Fibroblast of pulmonary artery (primary cell): ENCODE data around the gene AHNAK2.
"Not testable (repeated sequence)": the region's sequence is repeated elsewhere in the genome, so short reads cannot be mapped to it uniquely, and the experiment has no call there.

Source experiments
- DNase-seq: peaks from one replicate; pipeline ENCODE4 v3.0.0-alpha.2; 2010; ENCODE audit warnings: low read depth
- H3K4me3 ChIP-seq: replicated peaks from 2 replicates; pipeline ENCODE4 v1.5.1; 2011; ENCODE audit warnings: low read depth, mild to moderate bottlenecking, control low read depth, low read length, moderate library complexity
- TF ChIP-seq, protein P1 (sequence below): IDR thresholded peaks from 2 replicates; pipeline ENCODE4 v1.5.1; 2011; ENCODE audit warnings: mild to moderate bottlenecking, control low read depth, low read length, inconsistent platforms; ENCODE audit errors: missing control alignments

Gene AHNAK2

DNA sequence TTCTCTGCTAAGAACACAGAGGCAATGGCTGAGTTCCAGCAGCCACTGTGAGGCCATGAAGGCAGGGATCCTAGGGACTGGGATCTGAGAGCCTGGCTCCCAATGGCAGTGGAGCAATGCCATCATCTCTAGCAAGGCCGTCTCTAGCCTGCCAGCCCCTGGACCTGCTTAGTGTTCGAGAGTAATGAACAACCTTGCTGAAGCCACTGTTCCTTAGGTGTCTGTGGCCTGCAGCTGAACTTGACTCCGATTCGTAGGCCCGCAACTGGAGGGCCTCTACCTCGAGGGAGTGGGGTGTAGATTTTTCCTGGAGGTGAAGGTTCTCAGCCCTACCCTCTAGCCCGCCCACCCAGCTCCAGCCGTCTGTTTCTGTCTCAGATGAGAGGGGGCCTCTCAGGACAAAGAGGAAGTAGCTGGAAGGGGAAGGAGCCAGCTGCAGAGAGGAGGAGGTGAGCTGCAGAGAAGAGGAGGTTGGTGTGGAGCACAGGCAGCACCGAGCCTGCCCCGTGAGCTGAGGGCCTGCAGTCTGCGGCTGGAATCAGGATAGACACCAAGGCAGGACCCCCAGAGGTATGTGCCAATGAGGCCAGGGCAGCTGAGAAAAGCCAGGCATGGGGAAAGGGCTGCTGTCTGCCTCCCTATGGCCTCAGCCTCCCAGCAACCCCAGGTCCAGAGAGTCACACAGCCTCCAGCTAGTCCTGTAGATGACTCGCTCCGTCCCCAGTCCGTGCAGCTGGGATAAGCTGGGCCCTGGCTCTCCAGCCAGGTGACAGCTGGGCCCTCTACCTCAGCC is 53.6 kb downstream of the AHNAK2 start, which contains the start of gene PLD4:
Gene PLD4 (plus strand): TSS at position 459 of the 793 bp plus-strand sequence. CDS start 2,262 bp downstream, outside the sequence.
- no peak for DNase-seq
- H3K4me3 ChIP-seq: no peak within 1 kb of the TSS
- TF ChIP-seq, protein P1, sequence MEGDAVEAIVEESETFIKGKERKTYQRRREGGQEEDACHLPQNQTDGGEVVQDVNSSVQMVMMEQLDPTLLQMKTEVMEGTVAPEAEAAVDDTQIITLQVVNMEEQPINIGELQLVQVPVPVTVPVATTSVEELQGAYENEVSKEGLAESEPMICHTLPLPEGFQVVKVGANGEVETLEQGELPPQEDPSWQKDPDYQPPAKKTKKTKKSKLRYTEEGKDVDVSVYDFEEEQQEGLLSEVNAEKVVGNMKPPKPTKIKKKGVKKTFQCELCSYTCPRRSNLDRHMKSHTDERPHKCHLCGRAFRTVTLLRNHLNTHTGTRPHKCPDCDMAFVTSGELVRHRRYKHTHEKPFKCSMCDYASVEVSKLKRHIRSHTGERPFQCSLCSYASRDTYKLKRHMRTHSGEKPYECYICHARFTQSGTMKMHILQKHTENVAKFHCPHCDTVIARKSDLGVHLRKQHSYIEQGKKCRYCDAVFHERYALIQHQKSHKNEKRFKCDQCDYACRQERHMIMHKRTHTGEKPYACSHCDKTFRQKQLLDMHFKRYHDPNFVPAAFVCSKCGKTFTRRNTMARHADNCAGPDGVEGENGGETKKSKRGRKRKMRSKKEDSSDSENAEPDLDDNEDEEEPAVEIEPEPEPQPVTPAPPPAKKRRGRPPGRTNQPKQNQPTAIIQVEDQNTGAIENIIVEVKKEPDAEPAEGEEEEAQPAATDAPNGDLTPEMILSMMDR: no peak

GRCh38 chr14:104923640-104924420 is 54.3 kb downstream of the AHNAK2 start:
- TF ChIP-seq, protein P1: no peak
- DNase-seq: no peak

GRCh38 chr14:104919993-104920315 is 58.2 kb downstream of the AHNAK2 start:
- TF ChIP-seq, protein P1: no peak
- DNase-seq: no peak
- H3K4me3 ChIP-seq: no peak overlapping the region

More at GRCh38 chr14:104923640-104924420, 54.3 kb downstream of the AHNAK2 start:
- H3K4me3 ChIP-seq: no peak overlapping the region

DNA sequence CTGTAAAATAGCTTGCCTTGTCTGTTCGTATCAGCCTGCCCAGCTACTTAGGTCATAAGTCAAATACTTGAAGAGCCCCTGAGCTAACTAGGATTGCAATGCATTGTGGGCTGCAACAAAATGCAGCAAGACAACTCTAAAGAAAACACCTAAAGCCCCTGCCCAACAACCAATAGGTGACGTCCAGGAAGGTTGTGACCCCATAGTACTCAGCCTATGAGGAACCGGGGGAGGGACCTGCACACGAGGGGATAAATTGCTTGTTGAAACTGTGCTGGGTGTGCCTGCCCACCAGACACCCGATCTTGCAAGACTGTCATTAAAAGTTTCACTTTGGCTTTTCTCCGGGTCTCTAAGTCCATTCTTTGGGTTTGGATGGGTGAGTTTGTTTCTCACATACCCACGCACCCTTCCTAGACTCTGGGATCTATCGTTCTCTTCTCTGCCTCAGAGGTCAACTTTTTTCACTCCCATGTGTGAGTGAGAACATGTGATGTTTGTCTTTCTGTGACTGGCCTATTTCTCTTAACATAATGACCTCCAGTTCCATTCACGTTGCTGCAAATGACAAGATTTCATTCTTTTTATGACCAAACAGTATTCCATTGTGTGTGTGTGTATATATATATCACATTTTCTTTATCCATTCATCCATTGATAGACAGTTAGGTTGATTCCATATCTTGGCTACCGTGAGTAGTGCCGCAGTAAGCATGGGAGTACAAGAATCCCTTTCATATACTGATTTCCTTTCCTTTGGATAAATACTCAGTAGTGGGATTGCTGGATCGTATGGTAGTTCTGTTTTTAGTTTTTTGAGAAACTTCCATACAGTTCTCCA is 58.8 kb downstream of the AHNAK2 start:
- not testable (repeated sequence) for DNase-seq, H3K4me3 ChIP-seq

DNA sequence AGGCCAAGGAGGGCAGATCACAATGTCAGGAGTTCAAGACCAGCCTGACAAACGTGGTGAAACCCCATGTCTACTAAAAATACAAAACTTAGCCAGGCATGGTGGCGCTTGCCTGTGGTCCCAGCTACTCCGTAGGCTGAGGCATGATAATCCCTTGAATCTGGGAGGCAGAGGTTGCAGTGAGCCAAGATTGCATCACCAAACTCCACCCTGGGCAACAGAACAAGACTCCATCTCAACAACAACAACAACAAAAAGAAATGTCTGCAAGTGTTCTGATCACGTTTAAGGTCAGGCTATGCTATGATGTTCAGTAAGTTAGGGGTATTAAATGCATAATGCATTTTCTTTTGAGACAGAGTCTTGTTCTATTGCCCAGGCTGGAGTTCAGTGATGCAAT is 60.2 kb downstream of the AHNAK2 start:
- no peak for DNase-seq
- TF ChIP-seq, protein P1: no peak
- no peak overlapping the region for H3K4me3 ChIP-seq

GRCh38 chr14:104917116-104917515 is 61.1 kb downstream of the AHNAK2 start:
- TF ChIP-seq, protein P1: no peak
- no peak for DNase-seq
- no peak overlapping the region for H3K4me3 ChIP-seq

DNA sequence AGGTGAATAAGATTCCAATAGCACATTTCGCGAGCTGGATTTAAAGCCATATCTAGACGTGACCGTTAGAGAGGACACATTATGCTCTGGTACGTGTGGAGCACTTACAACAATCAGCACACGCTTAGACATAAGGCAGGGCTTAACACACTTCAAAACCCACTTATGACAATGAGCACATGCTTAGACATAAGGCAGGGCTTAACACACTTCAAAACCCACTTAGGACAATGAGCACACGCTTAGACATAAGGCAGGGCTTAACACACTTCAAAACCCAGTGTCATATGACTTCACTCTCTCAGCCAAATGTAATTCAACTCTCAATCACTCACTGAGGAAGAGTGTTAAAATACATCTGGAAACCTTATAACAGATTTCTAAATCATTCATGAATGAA is 64.7 kb downstream of the AHNAK2 start:
- no peak for DNase-seq
- no peak overlapping the region for H3K4me3 ChIP-seq
- TF ChIP-seq, protein P1: no peak
